Stomach smooth muscle (tissue), 2 donors: ENCODE results near the gene ATP6V0E1.
A peak's percentile ranks its signal among the peaks of the same experiment; 100 is the strongest.

Experiments
- H3K27ac ChIP-seq: one replicate; pipeline ENCODE4 v1.7.0; 2013; ENCODE audit warnings: mild to moderate bottlenecking, low read length, inconsistent platforms
- H3K27me3 ChIP-seq, 2 donors: one replicate each; pipeline ENCODE4 v1.7.0; 2013; ENCODE audit warnings: low read length in 2 of 2; ENCODE audit not compliant: insufficient read depth in 2 of 2, control insufficient read depth in 1 of 2
- H3K36me3 ChIP-seq, 2 donors: one replicate each; pipeline ENCODE4 v1.7.0; 2013; ENCODE audit warnings: low read length in 2 of 2; ENCODE audit not compliant: control insufficient read depth in 2 of 2, insufficient read depth in 2 of 2
- H3K4me1 ChIP-seq: one replicate; pipeline ENCODE4 v1.7.0; 2013; ENCODE audit warnings: low read length; ENCODE audit not compliant: control insufficient read depth, insufficient read depth
- H3K4me3 ChIP-seq, 2 donors: one replicate each; pipeline ENCODE4 v1.7.0; 2013; ENCODE audit warnings: low read length in 2 of 2
- H3K9ac ChIP-seq, 2 donors: one replicate each; pipeline ENCODE4 v1.7.0; 2013; ENCODE audit warnings: low read length in 2 of 2, mild to moderate bottlenecking in 1 of 2
- H3K9me3 ChIP-seq, 2 donors: one replicate each; pipeline ENCODE4 v1.7.0; 2013; ENCODE audit warnings: low read length in 2 of 2; ENCODE audit not compliant: control insufficient read depth in 2 of 2
- donor health status: healthy.
- donor health status: Pancreatic carcinoma.

ATP6V0E1 gene

GRCh38 chr5:172983542-172984243, at the start of gene ATP6V0E1:
Gene ATP6V0E1 (plus strand): TSS chr5:172983771. CDS start chr5:172983861, 90 bp downstream.
- Histone ChIP-seq H3K27me3 (no peaks in the 10 kb centered on the region), H3K36me3 (peaks cover 0 to 4% of the 10 kb centered on the region in 2 donors), H3K4me3 (peak within 1 kb of the TSS; percentile 96 to 97), H3K4me1 (peaks cover 10% of the 10 kb centered on the region), H3K9ac (peak within 1 kb of the TSS; percentile 94 to 99), H3K9me3 (no peaks in the 10 kb centered on the region), H3K27ac (peak within 1 kb of the TSS; percentile 93)

- H3K9ac ChIP-seq, result no peak overlapping the region
These were observed 48.5 kb upstream of the ATP6V0E1 start for GRCh38 chr5:172935096-172935495.

GRCh38 chr5:172936401-172936800, 47.2 kb upstream of the ATP6V0E1 start:
- peaks cover 13% of the 10 kb centered on the region for H3K4me1 ChIP-seq
- no peaks in the 10 kb centered on the region for H3K27me3 ChIP-seq
- H3K36me3 ChIP-seq, result peaks cover 26 to 48% of the 10 kb centered on the region in 2 donors
- no peaks in the 10 kb centered on the region for H3K9me3 ChIP-seq
- H3K9ac ChIP-seq, result peak overlapping the region in 1 of 2 donors; percentile 5
- no peak overlapping the region for H3K4me3 ChIP-seq
- no peak overlapping the region for H3K27ac ChIP-seq

More at GRCh38 chr5:172935096-172935495, 48.5 kb upstream of the ATP6V0E1 start:
- H3K4me1 ChIP-seq, result peaks cover 13% of the 10 kb centered on the region
- no peaks in the 10 kb centered on the region for H3K27me3 ChIP-seq
- no peak overlapping the region for H3K4me3 ChIP-seq
- H3K9me3 ChIP-seq, result no peaks in the 10 kb centered on the region
- no peak overlapping the region for H3K27ac ChIP-seq
- H3K36me3 ChIP-seq, result peaks cover 26 to 38% of the 10 kb centered on the region in 2 donors

GRCh38 chr5:172939071-172939470, 44.5 kb upstream of the ATP6V0E1 start:
- no peaks in the 10 kb centered on the region for H3K9me3 ChIP-seq
- no peak overlapping the region for H3K4me3 ChIP-seq
- H3K36me3 ChIP-seq, result peaks cover 30 to 41% of the 10 kb centered on the region in 2 donors
- H3K4me1 ChIP-seq, result peaks cover 13% of the 10 kb centered on the region
- H3K27me3 ChIP-seq, result no peaks in the 10 kb centered on the region
- H3K9ac ChIP-seq, result no peak overlapping the region
- H3K27ac ChIP-seq, result no peak overlapping the region

- Histone ChIP-seq H3K4me3 (no peak overlapping the region), H3K27me3 (no peaks in the 10 kb centered on the region), H3K9me3 (no peaks in the 10 kb centered on the region), H3K27ac (no peak overlapping the region), H3K36me3 (peaks cover 29 to 39% of the 10 kb centered on the region in 2 donors), H3K4me1 (peaks cover 13% of the 10 kb centered on the region), H3K9ac (no peak overlapping the region)
These were observed 43.8 kb upstream of the ATP6V0E1 start for GRCh38 chr5:172939611-172940267.

- no peak overlapping the region for H3K4me3 ChIP-seq
- H3K9me3 ChIP-seq, result no peaks in the 10 kb centered on the region
- peaks cover 13% of the 10 kb centered on the region for H3K4me1 ChIP-seq
- H3K27ac ChIP-seq, result no peak overlapping the region
- no peak overlapping the region for H3K9ac ChIP-seq
- no peaks in the 10 kb centered on the region for H3K27me3 ChIP-seq
- H3K36me3 ChIP-seq, result peaks cover 30 to 38% of the 10 kb centered on the region in 2 donors
These were observed 43.1 kb upstream of the ATP6V0E1 start for GRCh38 chr5:172940268-172941066.

- Histone ChIP-seq H3K9ac (no peak overlapping the region), H3K27me3 (no peaks in the 10 kb centered on the region), H3K4me1 (peaks cover 13% of the 10 kb centered on the region), H3K27ac (no peak overlapping the region), H3K36me3 (peaks cover 32 to 37% of the 10 kb centered on the region in 2 donors), H3K4me3 (no peak overlapping the region), H3K9me3 (no peaks in the 10 kb centered on the region)
These were observed 42.5 kb upstream of the ATP6V0E1 start for GRCh38 chr5:172941067-172941516.

- Histone ChIP-seq H3K9me3 (no peaks in the 10 kb centered on the region), H3K4me3 (no peak overlapping the region), H3K27ac (no peak overlapping the region), H3K9ac (no peak overlapping the region), H3K27me3 (no peaks in the 10 kb centered on the region), H3K4me1 (peaks cover 13% of the 10 kb centered on the region), H3K36me3 (peaks cover 32 to 37% of the 10 kb centered on the region in 2 donors)
These were observed 41.0 kb upstream of the ATP6V0E1 start for GRCh38 chr5:172942556-172942955.

- Histone ChIP-seq H3K9ac (no peak overlapping the region), H3K4me1 (peaks cover 13% of the 10 kb centered on the region), H3K27ac (no peak overlapping the region), H3K36me3 (peaks cover 28 to 38% of the 10 kb centered on the region in 2 donors), H3K4me3 (no peak overlapping the region), H3K9me3 (no peaks in the 10 kb centered on the region), H3K27me3 (no peaks in the 10 kb centered on the region)
These were observed 40.2 kb upstream of the ATP6V0E1 start for GRCh38 chr5:172943283-172943841.

GRCh38 chr5:172943906-172944305, 39.7 kb upstream of the ATP6V0E1 start:
- H3K9ac ChIP-seq, result no peak overlapping the region
- no peaks in the 10 kb centered on the region for H3K27me3 ChIP-seq
- peaks cover 13% of the 10 kb centered on the region for H3K4me1 ChIP-seq
- H3K36me3 ChIP-seq, result peaks cover 29 to 38% of the 10 kb centered on the region in 2 donors
- no peaks in the 10 kb centered on the region for H3K9me3 ChIP-seq
- H3K27ac ChIP-seq, result no peak overlapping the region
- H3K4me3 ChIP-seq, result no peak overlapping the region
